HG03196 (cell line): ENCODE results near the gene RRP15.

ENCODE experiments used
- ATAC-seq: cut with Tn5 transposase; IDR thresholded peaks from one replicate; pipeline ENCODE4 v1.9.1; 2021; ENCODE audit not compliant: unreplicated experiment

The RRP15 gene

DNA sequence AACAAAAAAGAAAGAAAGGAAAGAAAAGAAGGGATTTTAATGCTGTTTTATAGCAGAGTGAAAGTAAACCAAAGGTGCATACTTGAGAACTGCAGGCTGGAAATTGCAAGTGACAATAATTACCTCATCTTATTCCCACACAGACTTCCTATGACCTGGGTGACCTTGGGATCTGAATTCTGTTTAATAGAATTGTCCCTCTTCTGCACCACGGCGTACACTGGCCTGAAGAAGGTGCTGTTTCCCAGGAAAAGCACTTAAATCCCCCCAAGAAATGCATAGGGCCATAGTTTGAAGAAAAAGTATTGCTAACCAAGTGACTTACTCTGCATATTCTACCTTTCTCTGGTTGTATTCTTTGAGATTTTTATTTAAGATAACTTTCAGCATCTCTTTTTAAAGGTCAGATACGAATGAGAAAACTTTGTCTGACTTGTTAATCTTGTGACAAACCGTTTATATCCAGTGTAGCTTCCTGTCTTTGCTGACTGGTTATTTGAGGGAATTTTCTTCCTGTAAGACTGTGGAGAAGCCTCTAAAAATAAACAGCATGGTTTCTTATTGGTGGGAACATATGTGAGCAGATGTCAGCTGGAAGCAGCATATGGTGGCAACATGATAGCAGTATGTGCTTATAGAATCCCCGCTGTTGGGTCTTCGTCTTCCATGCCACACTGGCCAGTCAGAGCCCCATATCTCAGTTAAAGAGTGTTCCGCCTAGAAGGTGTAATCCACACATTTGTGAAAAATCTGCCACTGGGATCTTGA, 76.4 kb downstream of the RRP15 start:
- ATAC-seq, result no peak

DNA sequence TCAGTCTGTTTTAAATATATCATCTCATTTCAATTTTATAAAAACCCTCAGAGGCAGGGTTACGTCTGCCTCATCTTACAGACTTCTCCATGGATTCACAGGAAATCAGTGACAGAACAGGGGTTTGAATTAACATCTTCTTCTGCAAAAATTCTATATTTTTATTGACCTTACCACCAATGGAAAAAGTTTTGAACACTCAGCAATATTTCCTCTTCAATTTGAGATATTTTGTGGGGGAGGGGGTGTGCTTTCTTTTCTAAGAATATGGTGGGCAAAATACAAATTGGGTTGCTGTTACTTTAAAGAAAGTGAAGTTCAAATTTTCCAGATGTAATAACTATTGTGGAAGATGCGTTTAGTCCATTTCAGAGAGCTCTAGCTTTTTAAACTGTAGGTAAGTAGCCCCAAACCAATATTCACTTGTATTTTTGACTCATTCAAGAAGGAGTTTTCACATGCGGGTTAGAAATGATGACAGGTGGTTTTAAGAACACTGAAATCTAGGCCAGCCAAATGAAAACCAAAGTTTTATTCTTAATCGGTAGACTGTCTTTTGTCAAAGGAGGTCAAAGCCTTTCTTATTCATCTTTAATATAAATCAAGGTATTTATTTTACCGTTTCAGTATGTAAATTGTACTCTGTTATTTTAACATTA, 77.5 kb downstream of the RRP15 start:
- no peak for ATAC-seq

DNA sequence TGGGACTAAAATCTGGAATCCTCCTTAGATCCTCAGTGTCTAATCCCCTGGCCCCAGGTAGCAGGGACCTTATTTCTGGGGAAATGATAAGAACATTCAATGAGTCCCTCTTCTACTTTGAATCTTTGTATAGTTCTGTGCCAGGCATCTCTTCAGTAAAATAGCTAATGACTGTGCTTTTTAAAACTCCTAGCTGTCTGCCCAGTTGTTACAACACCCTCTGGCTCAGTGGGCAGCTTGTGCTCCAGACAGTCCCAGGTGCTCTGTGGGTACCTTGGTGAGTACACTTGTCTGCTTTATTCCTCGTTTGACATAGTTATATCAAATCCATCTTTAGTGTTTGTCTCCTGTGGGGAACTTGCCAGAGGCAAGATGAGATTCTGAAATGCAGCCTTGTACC, 78.0 kb downstream of the RRP15 start:
- no peak for ATAC-seq

DNA sequence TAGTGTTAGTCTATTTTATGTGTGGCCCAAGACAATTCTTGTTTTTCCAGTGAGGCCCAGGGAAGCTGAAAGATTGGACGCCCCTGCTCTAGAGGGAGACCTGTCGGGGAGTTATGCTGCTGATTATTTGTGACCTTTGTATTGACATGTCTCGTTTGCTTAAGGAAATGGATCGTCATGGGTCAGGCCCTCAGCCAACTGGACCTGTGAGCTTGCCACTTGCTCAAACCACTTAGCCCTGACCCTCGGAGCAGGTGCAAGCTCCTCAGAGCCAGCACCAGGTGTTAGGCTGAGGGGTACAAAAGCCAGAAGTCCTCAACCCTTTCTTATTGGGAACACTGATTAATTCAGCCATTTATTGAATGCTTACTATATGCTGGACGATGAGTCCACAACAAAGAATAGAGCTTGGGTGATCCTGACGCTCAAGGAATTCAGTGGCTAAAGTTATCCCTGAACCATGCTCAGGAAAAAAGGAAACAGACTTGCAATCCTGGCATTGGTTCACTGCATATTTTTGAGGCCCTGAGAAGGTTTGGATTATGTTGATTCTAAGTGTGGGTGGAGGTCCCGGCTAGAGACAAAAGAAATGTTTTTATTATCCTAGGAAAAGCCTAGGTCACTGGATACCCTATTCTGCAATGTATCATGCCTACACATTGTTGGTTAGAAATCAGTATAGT, 79.1 kb downstream of the RRP15 start:
- no peak for ATAC-seq

DNA sequence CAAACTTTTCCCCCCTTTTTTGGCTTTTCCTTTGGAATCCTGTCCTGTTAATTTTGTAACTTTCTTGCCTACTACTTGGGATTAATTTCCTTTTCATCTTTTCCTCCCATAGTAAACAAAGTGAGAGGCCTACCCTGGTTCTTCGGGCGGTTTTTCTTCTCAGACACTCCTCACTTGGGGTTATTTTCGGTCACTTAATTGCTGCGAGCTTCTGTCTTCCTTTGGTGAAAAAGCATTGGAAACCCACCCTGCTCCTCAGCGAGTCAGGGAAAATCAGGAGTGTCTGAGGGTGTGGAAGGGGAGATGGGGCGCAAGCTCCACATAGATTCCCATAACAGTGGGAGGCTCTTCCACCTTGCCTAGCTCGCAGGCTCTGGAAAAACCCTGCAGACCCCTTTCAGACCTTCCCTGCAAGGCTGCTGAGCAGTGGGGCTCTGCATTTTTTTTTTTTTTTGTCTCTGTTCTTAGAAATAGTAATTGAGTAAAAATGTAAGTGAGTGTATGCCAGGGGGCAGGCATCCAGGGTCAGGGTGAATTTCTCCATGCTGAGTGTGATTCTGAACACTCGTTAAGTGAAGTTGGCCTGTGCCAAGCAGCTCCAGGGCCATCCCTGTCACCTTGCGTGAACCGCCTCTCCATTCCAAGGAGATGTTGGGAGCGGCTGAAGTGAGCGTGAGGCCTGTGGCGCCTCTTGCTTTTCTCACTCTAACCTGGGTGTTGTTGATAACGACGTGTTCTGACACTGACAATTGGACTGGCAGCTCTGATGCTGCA, 80.3 kb downstream of the RRP15 start:
- ATAC-seq, result no peak

DNA sequence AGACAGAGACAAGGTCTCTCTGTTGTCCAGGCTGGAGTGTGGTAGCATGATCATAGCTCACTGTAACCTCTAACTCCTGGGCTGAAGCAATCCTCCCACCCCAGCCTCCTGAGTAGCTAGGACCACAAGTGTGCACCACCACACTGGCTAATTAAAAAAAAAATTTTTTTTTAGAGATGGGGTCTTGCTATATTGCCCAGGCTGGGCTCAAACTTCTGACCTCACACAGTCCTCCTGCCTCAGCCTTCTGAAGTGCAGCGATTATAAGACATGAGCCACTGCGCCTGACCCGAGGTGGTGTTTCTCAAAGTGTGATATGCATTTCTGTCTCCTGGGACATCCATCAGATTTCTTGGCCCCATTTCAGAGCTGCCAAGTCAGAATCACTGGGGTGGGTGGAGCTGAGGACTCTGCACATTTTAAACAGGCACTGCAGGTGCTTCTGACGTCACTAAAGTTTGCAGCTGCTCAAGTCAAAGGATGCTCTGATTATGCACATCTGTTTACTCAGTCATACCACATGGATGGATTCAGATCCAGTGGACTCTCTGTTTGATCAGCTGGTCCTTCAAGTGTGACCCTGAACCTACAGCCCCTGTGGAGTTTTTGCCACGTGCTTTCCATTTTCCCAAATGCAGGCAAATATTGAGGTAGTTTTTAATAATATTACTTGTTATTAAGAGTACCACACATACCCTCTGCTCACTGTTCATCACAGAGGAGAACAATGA, 81.4 kb downstream of the RRP15 start:
- ATAC-seq, result no peak

DNA sequence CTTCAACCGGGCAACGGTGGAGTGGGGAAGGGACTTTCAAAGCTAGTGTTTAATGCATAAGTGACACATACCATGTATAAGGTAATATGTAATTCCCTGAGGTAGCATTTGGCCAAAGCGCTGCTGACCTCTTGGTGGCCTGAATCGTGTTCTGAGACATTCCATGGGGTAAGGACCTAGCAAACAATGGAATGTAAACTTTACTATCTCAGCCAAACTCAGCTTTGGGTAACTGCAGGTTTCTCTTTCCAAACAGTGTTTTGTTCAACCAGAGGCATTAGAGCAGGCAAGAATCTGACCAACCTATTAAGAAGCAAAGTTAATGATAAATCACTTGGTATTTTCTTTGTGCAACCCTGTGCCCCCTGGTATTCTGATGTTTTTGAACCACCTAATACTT, 82.0 kb downstream of the RRP15 start:
- ATAC-seq, result no peak

DNA sequence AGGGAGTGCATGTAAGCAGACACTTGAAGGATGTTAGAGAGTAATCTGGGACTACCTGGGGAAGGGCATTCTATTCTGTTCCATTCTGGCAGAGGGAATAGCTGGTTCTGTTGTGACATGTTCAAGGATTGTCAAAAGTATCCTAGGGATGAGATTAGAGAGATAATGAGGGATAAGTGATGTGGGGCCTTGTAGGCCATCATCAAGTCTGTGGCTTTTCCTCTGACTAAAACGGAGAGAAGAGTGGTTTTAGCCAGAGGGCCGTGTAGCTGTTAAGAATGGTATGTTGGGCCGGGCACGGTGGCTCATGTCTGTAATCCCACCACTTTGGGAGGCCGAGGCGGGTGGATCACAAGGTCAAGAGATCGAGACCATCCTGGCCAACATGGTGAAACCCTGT, 83.6 kb downstream of the RRP15 start:
- ATAC-seq, result no peak

DNA sequence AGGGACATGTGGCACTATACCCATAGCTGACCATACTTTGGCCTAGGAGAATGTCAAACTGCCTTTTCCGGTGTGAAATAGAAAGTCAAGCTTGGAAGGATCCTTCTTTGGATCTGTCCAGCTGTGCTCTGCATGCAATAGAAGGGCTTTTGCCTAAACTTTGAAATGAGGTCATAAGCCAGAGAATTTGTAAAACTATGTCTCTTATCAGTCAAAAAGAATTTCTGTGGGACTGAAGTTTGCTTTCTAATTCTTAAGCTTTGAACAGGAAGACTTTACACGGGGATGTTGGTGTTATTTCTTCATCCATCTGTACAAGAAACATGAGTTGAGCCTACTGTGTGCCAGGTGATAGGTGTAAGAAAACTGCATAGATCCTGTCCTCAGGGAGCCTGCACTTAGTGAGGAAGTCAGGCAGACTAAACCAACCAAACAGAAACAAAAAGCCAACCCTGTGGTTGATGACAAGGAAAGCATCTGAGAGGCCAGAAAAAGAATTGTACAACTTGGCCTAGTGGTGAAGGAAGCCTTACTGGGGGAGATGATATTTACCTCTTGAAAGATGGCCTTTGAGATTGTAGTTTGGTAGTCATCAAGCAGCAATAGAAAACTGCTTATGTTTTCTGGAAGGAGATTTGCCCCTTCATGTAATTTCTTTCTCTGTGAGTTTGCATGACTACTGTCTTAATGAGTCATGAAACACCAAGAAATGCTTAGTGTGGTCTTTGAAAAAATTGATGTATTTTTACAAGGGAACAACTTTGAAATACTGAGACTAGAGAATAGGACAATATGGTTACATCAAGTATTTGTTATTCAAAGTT, 84.8 kb downstream of the RRP15 start:
- no peak for ATAC-seq

DNA sequence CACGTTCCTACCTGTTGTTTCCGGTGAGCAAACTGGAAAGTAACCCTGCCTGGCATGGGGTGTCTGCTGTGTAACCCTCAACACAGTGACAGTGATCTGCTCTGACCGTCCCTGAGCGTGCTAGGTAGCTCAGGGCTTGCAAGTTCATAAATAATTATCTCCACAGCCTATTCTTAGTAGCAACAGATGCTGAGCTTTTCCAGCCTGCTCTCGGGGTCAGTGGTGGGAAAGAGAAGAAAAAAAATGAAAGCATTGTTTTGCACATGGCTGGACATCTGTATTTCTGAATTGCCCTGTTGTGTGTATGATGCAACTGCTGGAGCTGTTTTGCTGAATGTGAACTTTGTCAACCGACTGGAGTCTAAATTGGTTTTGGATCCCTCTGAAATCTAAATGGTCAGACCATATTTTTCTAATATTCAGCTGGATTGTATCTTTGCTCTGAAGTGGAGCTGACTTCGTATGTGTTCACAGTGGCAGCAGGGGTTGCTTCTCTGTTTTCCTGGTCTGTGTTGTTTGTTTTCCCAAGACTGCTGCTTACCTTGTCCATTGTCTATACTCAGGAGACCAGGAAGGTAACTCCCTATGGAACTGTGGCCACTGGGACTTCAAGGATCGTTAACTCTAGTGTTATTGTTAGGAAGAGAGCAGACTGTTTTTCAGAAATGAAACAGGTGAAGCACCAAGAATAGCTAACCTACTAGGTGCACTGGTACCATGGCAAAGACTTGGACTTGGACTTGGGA, 87.0 kb downstream of the RRP15 start:
- no peak for ATAC-seq

DNA sequence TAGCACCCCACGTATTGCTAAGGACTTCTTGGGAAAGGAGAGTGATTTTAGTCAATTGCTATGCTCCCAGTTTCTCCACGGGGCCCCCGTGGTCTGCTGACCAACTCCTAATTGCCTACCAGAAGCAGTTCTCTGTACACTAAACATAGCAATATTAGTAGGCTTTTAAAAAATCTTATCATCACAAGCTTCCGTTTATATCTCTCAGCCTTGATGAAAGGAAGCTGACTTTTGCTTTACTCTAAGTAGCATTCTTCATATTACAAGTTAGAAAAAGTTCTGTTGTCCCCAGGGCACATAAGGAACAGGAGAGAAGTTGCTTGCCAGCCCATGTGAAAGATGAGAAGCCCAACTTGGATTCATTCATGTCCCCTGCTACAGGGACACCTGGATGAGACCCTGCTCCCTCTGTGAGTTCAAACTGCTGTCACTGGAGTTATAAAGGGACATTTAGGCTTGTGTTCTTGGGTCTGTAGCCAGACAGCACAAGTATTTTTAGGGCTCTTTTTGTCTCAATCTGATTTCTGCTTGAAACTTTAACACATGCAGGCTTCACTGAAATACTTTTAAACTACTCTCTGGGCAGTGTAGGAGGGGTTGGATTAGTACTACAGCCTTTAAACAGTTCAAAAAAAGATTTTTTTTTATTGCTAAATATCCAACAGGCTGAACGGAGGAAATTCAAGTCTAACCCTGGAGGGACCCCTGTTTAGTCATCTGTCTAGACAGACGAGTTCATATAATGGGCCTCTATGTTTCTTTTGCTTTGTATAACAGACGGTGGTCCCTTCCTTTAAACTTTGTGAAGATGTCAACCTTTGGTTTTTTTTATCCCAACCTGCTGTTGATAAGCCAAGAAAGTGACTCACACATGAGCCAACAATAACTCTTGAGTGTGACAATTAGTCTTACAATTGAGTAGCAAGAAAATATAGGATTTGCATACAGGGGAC, 89.6 kb downstream of the RRP15 start:
- no peak for ATAC-seq

DNA sequence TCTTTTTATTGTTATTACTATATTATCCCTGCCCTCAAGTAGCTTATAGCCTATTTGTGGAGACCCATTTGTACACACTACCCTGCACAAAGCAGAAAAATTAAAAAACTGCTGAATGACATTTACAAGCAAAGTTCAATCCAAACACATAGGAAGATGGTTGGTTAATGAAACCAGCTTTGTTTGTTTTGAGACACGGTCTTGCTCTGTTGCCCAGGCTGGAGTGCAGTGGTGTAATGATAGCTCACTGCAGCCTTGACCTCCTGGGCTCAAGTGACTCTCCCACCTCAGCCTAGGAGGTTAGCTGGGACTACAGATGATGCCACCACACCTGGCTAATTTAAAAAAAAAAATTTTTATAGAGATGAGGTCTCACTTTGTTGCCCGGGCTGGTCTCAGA, 91.6 kb downstream of the RRP15 start:
- ATAC-seq, result peak; percentile 26

DNA sequence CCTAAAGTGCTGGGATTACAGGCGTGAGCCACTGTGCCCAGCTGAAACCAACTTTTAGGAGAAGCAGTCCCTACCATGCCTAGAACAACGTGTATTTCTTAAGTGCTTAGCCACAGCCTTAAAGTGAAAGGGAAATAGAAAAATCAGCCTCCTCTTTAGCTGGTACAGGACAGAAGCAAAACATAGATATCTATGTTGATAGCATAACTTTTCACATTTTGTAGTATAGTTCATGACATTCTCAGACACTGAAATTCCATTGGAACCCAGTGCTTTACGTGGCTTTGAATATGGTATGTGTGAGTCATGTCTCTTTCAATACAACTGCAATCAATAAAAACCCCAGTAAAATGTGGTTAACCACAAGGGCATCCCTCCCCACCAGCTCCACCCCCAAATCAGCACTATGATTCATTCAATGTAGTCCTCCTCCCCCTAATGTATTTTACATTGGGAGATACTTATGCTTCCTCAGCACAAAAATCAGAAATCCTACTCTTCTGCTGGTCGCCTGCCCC, 92.1 kb downstream of the RRP15 start:
- peak; percentile 86 for ATAC-seq

DNA sequence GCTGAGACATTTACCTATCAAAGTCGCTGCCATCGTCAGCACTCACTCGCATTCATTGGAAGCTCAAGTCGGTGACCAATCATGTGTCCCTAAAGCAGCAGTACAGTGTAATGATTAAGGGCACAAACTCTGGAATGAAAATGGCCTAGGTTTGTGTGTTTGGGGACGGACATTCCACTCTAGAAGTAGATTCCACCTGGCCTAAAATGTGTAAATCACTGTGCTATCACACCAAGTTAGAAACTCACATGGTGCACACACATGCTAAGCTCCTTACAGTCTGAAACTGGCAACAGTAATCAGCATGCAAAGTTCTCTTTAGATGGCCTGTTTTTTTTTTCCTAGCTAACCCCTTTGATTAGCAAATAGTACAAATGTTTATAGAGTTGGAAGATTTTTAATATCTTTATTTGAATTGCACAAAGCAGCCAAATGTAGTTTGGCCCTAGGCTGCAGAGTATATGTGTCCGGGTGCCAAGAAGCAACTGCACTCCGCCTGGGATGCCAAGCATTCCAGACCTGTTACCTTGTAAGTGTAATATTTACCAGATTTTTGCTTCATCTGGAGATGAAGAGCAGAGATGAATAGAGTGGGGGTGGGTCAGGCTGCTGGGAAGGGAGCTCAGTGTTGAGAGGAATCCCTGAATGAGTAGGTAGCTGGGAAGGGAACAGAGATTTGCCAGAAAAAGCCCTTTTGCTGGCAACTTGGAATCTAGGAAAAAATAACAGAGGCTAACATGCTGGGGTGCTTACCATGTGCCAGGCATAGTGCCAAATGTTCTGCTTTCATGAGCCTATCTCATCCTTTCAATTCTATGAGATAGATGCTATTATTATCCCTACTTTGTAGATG, 95.3 kb downstream of the RRP15 start:
- ATAC-seq, result no peak

DNA sequence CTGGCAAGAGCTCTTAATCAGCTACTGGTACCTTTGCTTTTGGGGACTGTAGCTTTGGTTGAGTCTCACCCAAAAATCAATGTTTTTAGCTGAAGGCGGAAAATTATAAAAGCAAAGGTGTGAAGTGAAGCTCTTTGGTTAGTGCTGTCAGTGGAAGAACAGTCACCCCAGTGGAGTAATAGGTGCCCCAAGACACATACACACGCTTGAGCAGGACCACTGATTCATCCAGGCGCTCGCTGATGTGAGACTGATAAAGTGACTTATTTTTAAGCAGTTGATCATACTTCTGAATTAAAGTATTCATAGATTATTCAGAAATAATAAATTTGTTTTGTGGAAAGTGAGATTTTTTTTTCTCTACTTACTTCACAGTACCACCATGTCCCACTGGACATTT, 97.2 kb downstream of the RRP15 start:
- ATAC-seq, result no peak

DNA sequence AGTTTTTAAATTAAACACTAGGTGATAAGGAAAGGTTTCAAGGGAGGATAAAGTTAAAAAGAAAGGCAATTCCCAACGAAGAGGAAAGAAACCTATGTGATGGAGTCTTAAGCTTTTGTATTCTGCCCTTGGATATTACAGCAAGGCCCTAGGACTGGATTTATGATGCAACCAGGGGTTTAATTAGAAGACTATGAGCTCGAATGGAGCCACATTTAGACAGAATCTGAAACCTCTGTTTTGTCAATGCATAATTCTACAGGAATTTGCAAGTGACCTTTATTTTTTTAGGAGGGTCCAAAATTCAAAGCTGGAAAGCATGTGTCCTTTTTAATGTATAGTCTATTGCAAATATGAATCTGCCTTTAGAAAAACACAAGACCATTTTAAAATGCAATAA, 98.0 kb downstream of the RRP15 start:
- ATAC-seq, result no peak

DNA sequence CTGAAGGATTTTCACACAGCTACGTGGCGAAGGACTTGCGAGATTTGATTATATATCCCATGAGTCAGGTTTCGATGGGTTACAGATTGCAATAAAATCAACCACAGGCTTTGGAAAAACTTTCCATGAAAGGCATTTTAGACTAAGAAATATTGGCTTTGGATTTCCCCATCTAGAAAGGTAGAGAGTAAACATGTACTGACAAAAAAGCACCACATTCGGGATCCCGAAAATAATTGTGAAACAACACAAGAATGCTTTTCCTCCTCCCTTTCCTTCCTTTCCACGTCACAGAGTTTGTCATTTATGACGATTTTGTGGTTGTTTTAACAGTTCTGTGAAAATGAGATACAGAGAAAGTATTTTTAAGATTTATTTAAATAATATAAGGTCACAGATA, 98.6 kb downstream of the RRP15 start:
- ATAC-seq, result no peak
